Mesothelial cell of epicardium (in vitro differentiated cells): ENCODE measurements around the gene NUTF2. TPM values are rescaled to one million over a fixed set of nuclear protein-coding genes. Genes with fewer than 3 reads are reported as not detected.
"Not testable (repeated sequence)": the region's sequence is repeated elsewhere in the genome, so short reads cannot be mapped to it uniquely, and the experiment has no call there.

Experiments
- DNase-seq, 2 experiments: peaks; one replicate each; pipeline ENCODE4 v3.0.0; 2021; ENCODE audit warnings: low spot score in 2 of 2; ENCODE audit not compliant: unreplicated experiment in 2 of 2
- H3K27ac Mint-ChIP-seq: 2 replicates; pipeline ENCODE4 v1.8.0; 2021; ENCODE audit warnings: mixed read lengths
- H3K27me3 Mint-ChIP-seq: 2 replicates; pipeline ENCODE4 v1.8.0; 2021; ENCODE audit warnings: low read depth, mixed read lengths
- H3K36me3 Mint-ChIP-seq: 2 replicates; pipeline ENCODE4 v1.8.0; 2021; ENCODE audit warnings: mixed read lengths
- H3K4me1 Mint-ChIP-seq: 2 replicates; pipeline ENCODE4 v1.8.0; 2021; ENCODE audit warnings: mixed read lengths
- H3K4me3 Mint-ChIP-seq: 2 replicates; pipeline ENCODE4 v1.8.0; 2021; ENCODE audit warnings: mild to moderate bottlenecking, moderate library complexity, mixed read lengths
- H3K9me3 Mint-ChIP-seq: 2 replicates; pipeline ENCODE4 v1.8.0; 2021; ENCODE audit warnings: mixed read lengths
- total RNA-seq: library from RNA; stranded (reverse); gene quantifications from 3 replicates; pipeline ENCODE4 v1.2.1, GENCODE V29; 2021
- TF ChIP-seq, protein P1 (sequence below): fragments of 200-600 bp; sonication (generic); IDR thresholded peaks from one replicate; pipeline ENCODE4 v1.5.0; 2021; ENCODE audit warnings: antibody characterized with exemption; ENCODE audit not compliant: unreplicated experiment

NUTF2 gene
- total RNA-seq, 1 donor from 2014 or later = 130 TPM

DNA sequence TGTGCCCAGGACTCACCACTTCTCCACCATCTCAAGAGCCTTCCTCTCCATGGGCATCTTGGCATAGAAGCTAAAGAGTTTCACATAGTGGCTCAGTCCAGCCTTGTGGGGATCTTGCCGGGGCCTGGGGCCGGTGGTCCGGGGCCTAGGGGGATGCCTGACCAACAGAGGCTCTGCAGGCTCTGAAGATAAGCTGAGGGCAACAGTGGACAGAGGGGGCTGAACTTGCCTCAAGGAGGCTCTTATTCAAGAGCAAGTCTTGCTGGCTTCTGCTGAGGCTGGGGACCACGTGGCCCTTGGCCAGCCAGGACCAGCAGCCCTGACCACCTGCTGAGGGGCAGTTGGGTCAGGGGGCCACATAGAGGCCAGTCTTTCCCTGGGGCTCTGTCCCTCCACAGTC is 18.1 kb upstream of the NUTF2 start:
- Mint-ChIP-seq H3K4me3 (no peak overlapping the region), H3K4me1 (peaks cover 7% of the 10 kb centered on the region), H3K36me3 (peaks cover 9% of the 10 kb centered on the region), H3K27ac (no peak overlapping the region), H3K9me3 (no peaks in the 10 kb centered on the region), H3K27me3 (no peaks in the 10 kb centered on the region)
- TF ChIP-seq, protein P1, sequence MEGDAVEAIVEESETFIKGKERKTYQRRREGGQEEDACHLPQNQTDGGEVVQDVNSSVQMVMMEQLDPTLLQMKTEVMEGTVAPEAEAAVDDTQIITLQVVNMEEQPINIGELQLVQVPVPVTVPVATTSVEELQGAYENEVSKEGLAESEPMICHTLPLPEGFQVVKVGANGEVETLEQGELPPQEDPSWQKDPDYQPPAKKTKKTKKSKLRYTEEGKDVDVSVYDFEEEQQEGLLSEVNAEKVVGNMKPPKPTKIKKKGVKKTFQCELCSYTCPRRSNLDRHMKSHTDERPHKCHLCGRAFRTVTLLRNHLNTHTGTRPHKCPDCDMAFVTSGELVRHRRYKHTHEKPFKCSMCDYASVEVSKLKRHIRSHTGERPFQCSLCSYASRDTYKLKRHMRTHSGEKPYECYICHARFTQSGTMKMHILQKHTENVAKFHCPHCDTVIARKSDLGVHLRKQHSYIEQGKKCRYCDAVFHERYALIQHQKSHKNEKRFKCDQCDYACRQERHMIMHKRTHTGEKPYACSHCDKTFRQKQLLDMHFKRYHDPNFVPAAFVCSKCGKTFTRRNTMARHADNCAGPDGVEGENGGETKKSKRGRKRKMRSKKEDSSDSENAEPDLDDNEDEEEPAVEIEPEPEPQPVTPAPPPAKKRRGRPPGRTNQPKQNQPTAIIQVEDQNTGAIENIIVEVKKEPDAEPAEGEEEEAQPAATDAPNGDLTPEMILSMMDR = no peak
- DNase-seq = no peak

DNA sequence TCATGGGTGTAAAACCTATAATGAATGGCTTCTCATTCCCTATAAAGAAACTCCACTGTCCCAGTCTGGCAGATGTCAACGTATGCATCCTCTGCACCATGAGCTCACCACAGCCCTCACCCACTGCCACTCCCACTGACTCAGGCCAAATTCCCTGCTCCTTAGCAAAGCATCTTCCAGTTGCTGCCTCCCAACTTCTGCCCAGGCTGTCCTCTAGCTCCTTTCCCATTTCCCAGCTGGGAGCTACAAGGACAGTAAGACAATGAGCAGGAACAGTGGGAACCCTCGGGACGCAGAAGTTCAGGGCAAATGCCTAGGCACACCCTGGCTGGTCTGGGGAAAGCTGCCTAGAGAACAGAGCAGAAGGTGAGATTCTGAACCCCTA is 13.7 kb upstream of the NUTF2 start:
- Mint-ChIP-seq H3K36me3 (peaks cover 4% of the 10 kb centered on the region), H3K27me3 (no peaks in the 10 kb centered on the region), H3K4me1 (peaks cover 11% of the 10 kb centered on the region), H3K9me3 (no peaks in the 10 kb centered on the region), H3K27ac (peak overlapping the region; percentile 50), H3K4me3 (peak overlapping the region; percentile 88)
- TF ChIP-seq, protein P1 = no peak
- DNase-seq = no peak

DNA sequence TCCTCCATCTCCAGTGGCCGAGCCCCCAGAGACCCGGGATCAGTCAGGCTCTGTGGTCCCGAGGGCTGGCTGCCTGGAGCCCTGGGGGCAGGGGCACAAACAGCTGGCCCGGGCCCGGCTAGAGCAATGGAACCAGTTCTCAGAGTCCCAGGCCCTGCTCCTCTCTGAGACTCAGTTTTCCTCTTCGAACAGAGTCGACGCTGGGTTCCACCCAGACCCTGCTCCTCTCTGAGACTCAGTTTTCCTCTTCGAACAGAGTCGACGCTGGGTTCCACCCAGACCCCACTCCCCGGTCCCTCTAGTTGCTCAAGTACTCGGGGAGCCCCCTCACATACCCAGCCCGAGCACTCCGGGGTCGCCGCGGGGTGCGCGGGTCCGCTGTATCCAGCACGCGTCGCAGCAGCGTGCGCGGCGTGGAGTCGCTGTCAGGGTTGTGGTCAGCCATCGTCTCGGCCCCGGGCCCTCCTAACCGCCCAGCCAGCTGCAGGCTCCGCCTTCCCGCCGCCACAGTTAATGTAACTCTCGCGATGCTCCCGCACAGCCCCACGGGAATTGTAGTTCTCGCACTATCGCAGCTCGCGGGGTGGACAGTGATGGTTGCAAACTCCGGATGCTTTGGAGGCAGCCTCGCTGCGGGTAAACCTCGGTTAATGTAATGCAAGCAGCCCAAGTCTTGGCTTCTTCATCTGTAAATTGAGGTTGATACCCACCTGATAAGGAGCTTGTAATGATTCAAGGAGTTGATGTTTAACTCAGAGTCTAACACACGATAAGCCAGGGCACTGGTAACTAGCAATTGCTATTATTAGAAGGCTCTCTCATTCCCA is 13.1 kb upstream of the NUTF2 start:
- DNase-seq = peak; percentile 83 to 93
- peak overlapping the region; percentile 75 for H3K27ac Mint-ChIP-seq
- peak overlapping the region; percentile 88 for H3K4me3 Mint-ChIP-seq
- H3K36me3 Mint-ChIP-seq = peaks cover 4% of the 10 kb centered on the region
- no peaks in the 10 kb centered on the region for H3K27me3 Mint-ChIP-seq
- TF ChIP-seq, protein P1 = no peak
- H3K4me1 Mint-ChIP-seq = peaks cover 11% of the 10 kb centered on the region
- H3K9me3 Mint-ChIP-seq = no peaks in the 10 kb centered on the region

DNA sequence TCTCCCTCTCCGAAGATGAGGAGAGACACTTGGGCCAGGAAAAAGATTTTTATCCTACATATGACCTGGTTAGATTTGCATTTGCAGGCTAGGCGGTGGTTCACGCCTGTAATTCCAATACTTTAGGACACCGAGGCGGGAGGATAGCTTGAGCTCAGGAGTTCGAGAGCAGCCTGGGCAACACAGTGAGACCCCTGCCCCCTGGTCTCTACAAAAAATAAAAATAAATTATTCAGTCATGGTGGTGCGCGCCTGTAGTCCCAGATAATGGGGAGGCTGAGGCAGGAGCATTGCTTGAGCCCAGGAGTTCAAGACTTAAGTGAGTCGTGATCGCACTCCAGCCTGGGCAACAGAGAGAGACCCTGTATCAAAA is 12.5 kb upstream of the NUTF2 start:
- no peaks in the 10 kb centered on the region for H3K9me3 Mint-ChIP-seq
- H3K27ac Mint-ChIP-seq = no peak overlapping the region
- H3K4me3 Mint-ChIP-seq = peak overlapping the region; percentile 88
- no peak for DNase-seq
- H3K4me1 Mint-ChIP-seq = peaks cover 11% of the 10 kb centered on the region
- peaks cover 3% of the 10 kb centered on the region for H3K36me3 Mint-ChIP-seq
- TF ChIP-seq, protein P1 = no peak
- no peaks in the 10 kb centered on the region for H3K27me3 Mint-ChIP-seq

DNA sequence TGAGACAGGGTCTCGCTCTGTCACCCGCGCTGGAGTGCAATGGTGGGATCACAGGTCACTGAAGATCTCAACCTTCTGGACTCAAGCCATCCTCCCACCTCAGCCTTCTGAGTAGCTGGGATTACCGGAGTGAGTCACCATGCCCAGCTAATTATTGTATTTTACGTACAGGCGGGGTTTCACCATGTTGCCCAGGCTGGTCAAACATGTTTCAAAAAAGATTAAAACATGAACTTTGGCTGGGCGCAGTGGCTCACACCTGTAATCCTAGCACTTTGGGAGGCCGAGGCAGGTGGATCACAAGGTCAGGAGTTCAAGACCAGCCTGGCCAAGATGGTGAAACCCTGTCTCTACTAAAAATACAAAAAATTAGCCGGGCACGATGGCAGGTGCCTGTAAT is 9.5 kb upstream of the NUTF2 start:
- not testable (repeated sequence) for H3K36me3 Mint-ChIP-seq, H3K27ac Mint-ChIP-seq, DNase-seq, H3K4me3 Mint-ChIP-seq, H3K9me3 Mint-ChIP-seq, H3K27me3 Mint-ChIP-seq
- peaks cover 17% of the 10 kb centered on the region for H3K4me1 Mint-ChIP-seq

DNA sequence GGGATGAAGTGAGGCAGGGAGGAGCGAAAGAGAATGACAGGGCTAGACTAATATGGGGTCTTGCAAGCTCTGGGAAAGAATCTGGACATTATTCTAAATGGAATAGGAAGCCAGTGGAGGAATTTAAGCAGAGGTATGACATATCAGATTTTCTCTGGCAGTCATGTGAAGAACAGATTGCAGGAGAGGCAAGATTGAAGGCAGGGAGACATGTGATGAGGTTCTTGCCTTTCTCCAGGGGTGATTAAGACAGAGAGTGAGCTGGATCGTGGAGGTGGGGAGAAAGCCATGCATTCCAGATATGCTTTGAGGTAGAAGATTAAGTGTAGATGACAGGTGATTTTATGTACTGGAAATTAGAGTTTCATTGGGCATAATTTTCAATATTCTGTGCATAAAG is 8.9 kb upstream of the NUTF2 start:
- H3K4me1 Mint-ChIP-seq = peaks cover 14% of the 10 kb centered on the region
- H3K27me3 Mint-ChIP-seq = no peaks in the 10 kb centered on the region
- TF ChIP-seq, protein P1 = no peak
- H3K27ac Mint-ChIP-seq = no peak overlapping the region
- no peak for DNase-seq
- no peaks in the 10 kb centered on the region for H3K9me3 Mint-ChIP-seq
- H3K36me3 Mint-ChIP-seq = no peaks in the 10 kb centered on the region
- H3K4me3 Mint-ChIP-seq = no peak overlapping the region
